GM12891 (cell line): Measurements from ENCODE around the gene SUGP1.

Experiments used
- PAX5 ChIP-seq: IDR thresholded peaks from 2 replicates; pipeline ENCODE4 v1.6.1; 2011; ENCODE audit warnings: low read length, moderate library complexity, mild to moderate bottlenecking; ENCODE audit not compliant: insufficient read depth, severe bottlenecking
- POLR2A ChIP-seq: IDR thresholded peaks from 2 replicates; pipeline ENCODE4 v1.6.1; 2011; ENCODE audit warnings: low read depth, low read length, control low read depth
- POLR2AphosphoS5 ChIP-seq: IDR thresholded peaks from 2 replicates; pipeline ENCODE4 v1.6.1; 2011; ENCODE audit warnings: low read depth, low read length, control low read depth
- SPI1 ChIP-seq: IDR thresholded peaks from 2 replicates; pipeline ENCODE4 v1.6.1; 2011; ENCODE audit warnings: low read depth, low read length, control low read depth

DNA sequence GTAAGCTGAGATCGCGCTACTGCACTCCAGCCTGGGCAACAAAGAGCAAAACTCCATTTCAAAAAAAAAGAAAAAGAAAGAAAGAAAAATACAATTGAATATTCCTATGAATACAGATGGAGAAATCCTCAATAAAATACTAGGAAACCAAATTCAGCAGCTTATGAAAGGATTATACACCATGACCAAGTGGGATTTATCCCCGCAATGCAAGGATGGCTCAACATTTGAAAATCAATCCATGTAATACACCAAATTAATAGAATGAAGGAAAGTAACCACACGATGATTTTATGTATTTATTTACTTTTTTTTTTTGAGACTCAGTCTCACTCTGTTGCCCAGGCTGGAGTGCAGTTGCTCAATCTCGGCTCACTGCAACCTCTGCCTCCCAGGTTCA lies 27.7 kb downstream of the SUGP1 start:
- TF ChIP-seq POLR2AphosphoS5 (no peak), POLR2A (no peak), SPI1 (no peak), PAX5 (no peak)
